Peyer's patch (tissue), 4 donors: ENCODE data around the gene KCNE3.

Experiments
- POLR2A ChIP-seq, 2 donors: fragments of 450-650 bp; IDR thresholded peaks; one replicate each; pipeline ENCODE4 v1.5.1; 2017; ENCODE audit warnings: antibody characterized with exemption in 2 of 2, mild to moderate bottlenecking in 2 of 2, moderate library complexity in 2 of 2
- TF ChIP-seq, protein P1 (sequence below), 6 experiments: fragments of 450-650 bp in 4 of 6; fragments of 200-600 bp in 2 of 6; sonication (generic) in 1 of 6; IDR thresholded peaks; one replicate each; pipeline ENCODE4 v1.5.1; 2017 to 2019; ENCODE audit warnings: antibody characterized with exemption in 6 of 6, mild to moderate bottlenecking in 3 of 6, moderate library complexity in 1 of 6

GRCh38 chr11:74434528-74434927 lies 32.8 kb downstream of the KCNE3 start:
- TF ChIP-seq, protein P1, sequence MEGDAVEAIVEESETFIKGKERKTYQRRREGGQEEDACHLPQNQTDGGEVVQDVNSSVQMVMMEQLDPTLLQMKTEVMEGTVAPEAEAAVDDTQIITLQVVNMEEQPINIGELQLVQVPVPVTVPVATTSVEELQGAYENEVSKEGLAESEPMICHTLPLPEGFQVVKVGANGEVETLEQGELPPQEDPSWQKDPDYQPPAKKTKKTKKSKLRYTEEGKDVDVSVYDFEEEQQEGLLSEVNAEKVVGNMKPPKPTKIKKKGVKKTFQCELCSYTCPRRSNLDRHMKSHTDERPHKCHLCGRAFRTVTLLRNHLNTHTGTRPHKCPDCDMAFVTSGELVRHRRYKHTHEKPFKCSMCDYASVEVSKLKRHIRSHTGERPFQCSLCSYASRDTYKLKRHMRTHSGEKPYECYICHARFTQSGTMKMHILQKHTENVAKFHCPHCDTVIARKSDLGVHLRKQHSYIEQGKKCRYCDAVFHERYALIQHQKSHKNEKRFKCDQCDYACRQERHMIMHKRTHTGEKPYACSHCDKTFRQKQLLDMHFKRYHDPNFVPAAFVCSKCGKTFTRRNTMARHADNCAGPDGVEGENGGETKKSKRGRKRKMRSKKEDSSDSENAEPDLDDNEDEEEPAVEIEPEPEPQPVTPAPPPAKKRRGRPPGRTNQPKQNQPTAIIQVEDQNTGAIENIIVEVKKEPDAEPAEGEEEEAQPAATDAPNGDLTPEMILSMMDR (IDR thresholded peaks at IDR 0.05) = no peak
- TF ChIP-seq POLR2A (IDR thresholded peaks at IDR 0.05) = no peak
